RCC 7860 (cell line): ENCODE measurements around the gene SBNO1.
"Not testable (repeated sequence)": the region's sequence is repeated elsewhere in the genome, so short reads cannot be mapped to it uniquely, and the experiment has no call there.

Experiments
- DNase-seq: peaks from one replicate; pipeline ENCODE4 v3.0.0-alpha.2; 2015; ENCODE audit warnings: low spot score
- FAIRE-seq: peaks from 2 replicates; lab custom pipeline; 2012; peaks lifted over from hg19 to GRCh38; lab: Jason Lieb, UNC

SBNO1 gene

GRCh38 chr12:123252365-123252764 is 112.3 kb downstream of the SBNO1 start:
- FAIRE-seq, DNase-seq: not testable (repeated sequence)

- DNase-seq, result no peak
- FAIRE-seq, result no peak
Observed at GRCh38 chr12:123251403-123252076, 113.1 kb downstream of the SBNO1 start.

DNA sequence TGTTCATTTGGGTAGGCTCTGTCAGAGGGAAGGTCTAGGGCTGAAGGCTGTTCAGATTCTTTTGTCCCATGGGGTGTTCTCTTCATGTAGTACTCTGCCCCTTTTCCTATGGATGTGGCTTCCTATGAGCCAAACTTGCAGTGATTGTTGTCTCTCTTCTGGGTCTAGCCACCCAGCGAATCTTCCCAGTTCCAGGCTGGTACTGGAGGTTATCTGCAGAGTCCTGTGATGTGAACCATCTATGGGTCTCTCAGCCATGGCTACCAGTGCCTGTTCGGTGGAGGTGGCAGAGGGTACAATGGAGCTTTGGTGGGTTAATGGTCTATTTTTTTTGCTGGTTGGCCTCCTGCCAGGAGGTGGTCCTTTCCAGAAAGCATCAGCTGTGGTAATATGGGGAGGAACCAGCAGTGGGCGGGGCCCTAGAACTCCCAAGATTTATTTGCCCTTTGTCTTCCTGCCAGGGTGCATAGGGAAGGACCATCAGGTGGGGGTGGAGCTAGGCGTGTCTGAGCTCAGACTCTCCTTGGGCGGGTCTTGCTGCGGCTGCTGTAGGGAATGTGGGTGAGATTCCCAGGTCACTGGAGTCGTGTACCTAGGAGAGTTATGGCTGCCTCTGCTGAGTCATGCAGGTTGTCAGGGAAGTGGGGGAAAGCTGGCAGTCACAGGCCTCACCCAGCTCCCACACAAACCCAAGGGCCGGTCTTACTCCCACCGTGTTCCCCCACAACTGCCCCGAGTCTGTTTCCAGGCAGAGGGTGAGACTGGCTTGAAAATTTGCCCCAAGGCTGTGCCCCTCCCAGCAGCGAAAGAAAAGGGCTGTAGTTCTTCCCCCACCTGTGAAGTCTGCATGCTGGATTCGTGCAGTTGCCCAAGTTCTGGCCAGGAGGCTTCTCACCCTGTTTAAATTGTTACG is 113.9 kb downstream of the SBNO1 start:
- peak; percentile 74 for FAIRE-seq
- DNase-seq, result peak; percentile 88

- not testable (repeated sequence) for FAIRE-seq, DNase-seq
Observed at GRCh38 chr12:123248996-123249741, 115.5 kb downstream of the SBNO1 start.

DNA sequence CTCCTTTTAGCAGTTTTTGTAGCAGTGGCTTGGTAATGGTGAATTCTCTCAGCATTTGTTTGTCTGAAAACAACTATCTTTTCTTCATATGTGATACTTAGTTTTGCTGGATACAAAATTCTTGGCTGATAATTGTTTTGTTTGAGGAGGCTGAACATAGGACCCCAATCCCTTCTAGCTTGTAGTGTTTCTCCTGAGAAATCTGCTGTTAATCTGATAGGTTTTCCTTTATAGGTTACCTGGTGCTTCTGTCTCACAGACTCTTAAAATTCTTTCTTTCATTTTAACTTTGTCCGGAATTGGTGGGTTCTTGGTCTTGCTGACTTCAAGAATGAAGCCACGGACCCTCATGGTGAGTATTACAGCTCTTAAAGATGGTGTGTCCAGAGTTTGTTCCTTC is 116.5 kb downstream of the SBNO1 start:
- not testable (repeated sequence) for FAIRE-seq, DNase-seq

DNA sequence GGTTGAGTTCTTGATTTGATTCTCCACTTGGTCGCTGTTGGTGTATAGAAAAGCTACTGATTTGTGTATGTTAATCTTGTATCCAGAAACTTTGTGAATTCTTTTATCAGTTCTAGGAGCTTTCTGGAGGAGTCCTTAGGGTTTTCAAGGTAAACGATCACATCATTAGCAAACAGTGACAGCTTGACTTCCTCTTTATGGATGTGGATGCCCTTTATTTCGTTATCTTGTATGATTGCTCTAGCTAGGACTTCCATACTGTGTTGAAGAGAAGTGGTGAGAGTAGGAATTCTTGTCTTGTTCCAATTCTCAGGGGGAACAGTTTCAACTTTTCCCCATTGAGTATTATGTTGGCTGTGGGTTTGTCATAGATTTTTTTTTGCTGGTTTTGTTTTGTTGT is 119.0 kb downstream of the SBNO1 start:
- no peak for FAIRE-seq
- DNase-seq, result no peak

GRCh38 chr12:123243671-123244262 is 120.9 kb downstream of the SBNO1 start:
- DNase-seq (no peak), FAIRE-seq (no peak)

GRCh38 chr12:123242116-123242904 is 122.3 kb downstream of the SBNO1 start:
- no peak for DNase-seq
- FAIRE-seq, result no peak
